Kidney (tissue), 14 donors: ENCODE data around the gene MCL1. TPM values are rescaled to one million over a fixed set of nuclear protein-coding genes. Genes with fewer than 3 reads are reported as not detected.

Experiments used
- DNase-seq, 5 donors: peaks; one replicate each; pipeline ENCODE4 v3.0.0-alpha.2; 2013 to 2020
- FAIRE-seq: peaks from 2 replicates; lab custom pipeline; 2012; peaks lifted over from hg19 to GRCh38; lab: Jason Lieb, UNC
- H3K27ac ChIP-seq, 2 donors: one replicate each; pipeline ENCODE4 v1.7.0; 2013; ENCODE audit warnings: low read depth in 2 of 2, low read length in 2 of 2, inconsistent platforms in 1 of 2
- H3K27me3 ChIP-seq: one replicate; pipeline ENCODE4 v1.7.1; 2013; ENCODE audit warnings: low read length, inconsistent platforms; ENCODE audit not compliant: control insufficient read depth, insufficient read depth
- H3K36me3 ChIP-seq, 3 donors: one replicate each; pipeline versions ENCODE4 v1.7.0 to v1.7.1; 2013; ENCODE audit warnings: low read length in 3 of 3, control low read depth in 1 of 3, inconsistent platforms in 1 of 3; ENCODE audit not compliant: insufficient read depth in 3 of 3, control insufficient read depth in 2 of 3
- H3K4me1 ChIP-seq, 3 donors: one replicate each; pipeline versions ENCODE4 v1.7.0 to v1.7.1; 2013; ENCODE audit warnings: low read length in 3 of 3, inconsistent platforms in 1 of 3, low read depth in 1 of 3; ENCODE audit not compliant: control insufficient read depth in 2 of 3, insufficient read depth in 2 of 3
- H3K4me3 ChIP-seq, 3 donors: one replicate each; pipeline versions ENCODE4 v1.7.0 to v1.8.1; 2013; ENCODE audit warnings: low read length in 3 of 3, control low read depth in 1 of 3, inconsistent platforms in 1 of 3
- H3K9ac ChIP-seq, 3 donors: one replicate each; pipeline versions ENCODE4 v1.7.0 to v1.7.1; 2013; ENCODE audit warnings: low read length in 3 of 3, control low read depth in 1 of 3, inconsistent platforms in 1 of 3
- H3K9me3 ChIP-seq, 3 donors: one replicate each; pipeline versions ENCODE4 v1.7.0 to v1.7.1; 2013; ENCODE audit warnings: low read length in 3 of 3, control low read depth in 1 of 3, inconsistent platforms in 1 of 3; ENCODE audit not compliant: control insufficient read depth in 2 of 3, insufficient read depth in 1 of 3
- CTCF ChIP-seq: IDR thresholded peaks from 3 replicates; pipeline ENCODE4 v1.5.1; 2012; ENCODE audit warnings: mild to moderate bottlenecking, moderate library complexity, borderline replicate concordance; ENCODE audit not compliant: insufficient read depth; ENCODE audit errors: extremely low read depth
- intact Hi-C: fragments of 100-400 bp; cut with DNase I; formaldehyde crosslinking; loops from one replicate; pipeline ENCODE4 v1.11.1; 2022
- polyA plus RNA-seq: library from polyadenylated mRNA; stranded (reverse); fragments of 350-450 nt; fragmentation: Illumina TruSeq; extraction: RNeasy Lipid Tissue Mini Kit (QIAGEN cat#74804); gene quantifications from one replicate; pipeline ENCODE4 v1.2.3, GENCODE V29; 2014; ENCODE audit warnings: low read depth, low replicate concordance; ENCODE audit not compliant: insufficient read depth
- total RNA-seq: library from RNA; stranded (reverse); fragmentation: NEBNext Ultra II Directional; extraction: Animal tissue kit (Norgen Biotek cat#: 25700); gene quantifications from one replicate; pipeline ENCODE4 v1.2.1, GENCODE V29; 2021
- donor health status: control.
- donor health status: control.
- donor health status: control.
- donor health status: control.
- donor health status: control.
- donor health status: DM: yes; HTN: yes; CAD: no.
- donor health status: Normal renal cell carcinoma (clear cell type).

Gene MCL1
- total and polyA plus RNA-seq, 2 donors from 2014 or later, result 79.5 to 253 TPM

- Histone ChIP-seq H3K9me3 (no peaks in the 10 kb centered on the region), H3K4me1 (peaks cover 8 to 50% (median 49%) of the 10 kb centered on the region in 3 donors), H3K4me3 (peak overlapping the region; percentile 38 to 85 (median 74)), H3K9ac (peak overlapping the region; percentile 30 to 99 (median 98)), H3K27ac (peak overlapping the region; percentile 100), H3K27me3 (no peaks in the 10 kb centered on the region), H3K36me3 (no peaks in the 10 kb centered on the region)
- no peak for TF ChIP-seq CTCF
- intact Hi-C loops, result no loop called here
- FAIRE-seq (no peak), DNase-seq (peak; percentile 93 to 99 (median 95))
Measured at GRCh38 chr1:150561974-150562445, 17.4 kb downstream of the MCL1 start.

GRCh38 chr1:150561254-150561973 is 18.0 kb downstream of the MCL1 start:
- DNase-seq (peak; percentile 93 to 98 (median 96)), FAIRE-seq (peak; percentile 6)
- peaks cover 3 to 44% (median 43%) of the 10 kb centered on the region in 3 donors for H3K4me1 ChIP-seq
- H3K9ac ChIP-seq, result peak overlapping the region; percentile 66 to 99 (median 98)
- peak; percentile 15 for TF ChIP-seq CTCF
- H3K9me3 ChIP-seq, result no peaks in the 10 kb centered on the region
- H3K27ac ChIP-seq, result peak overlapping the region; percentile 100
- peak overlapping the region; percentile 63 to 85 (median 74) for H3K4me3 ChIP-seq
- H3K27me3 ChIP-seq, result no peaks in the 10 kb centered on the region
- intact Hi-C loops, result no loop called here
- no peaks in the 10 kb centered on the region for H3K36me3 ChIP-seq

- no peak for FAIRE-seq
- Histone ChIP-seq H3K4me3 (peak overlapping the region; percentile 63 to 85 (median 74)), H3K4me1 (peaks cover 3 to 42% (median 41%) of the 10 kb centered on the region in 3 donors), H3K9ac (peak overlapping the region; percentile 66 to 99 (median 84)), H3K27me3 (no peaks in the 10 kb centered on the region), H3K36me3 (peaks cover under 1 to 1% (median under 1%) of the 10 kb centered on the region in 3 donors), H3K27ac (peak overlapping the region; percentile 100), H3K9me3 (no peaks in the 10 kb centered on the region)
- DNase-seq, result peak; percentile 91 to 95 (median 94)
- intact Hi-C loops, result no loop called here
- TF ChIP-seq CTCF, result peak; percentile 73
Measured at GRCh38 chr1:150560576-150561253, 18.7 kb downstream of the MCL1 start.
